BE2C (cell line): ENCODE measurements around the gene ARHGAP12.

Experiments used
- DNase-seq: peaks from one replicate; pipeline ENCODE4 v3.0.0-alpha.2; 2020
- H3K27me3 ChIP-seq: fragments of 250-450 bp; sonication (Bioruptor Pico); 2 replicates; pipeline ENCODE4 v1.5.1; 2020; ENCODE audit warnings: mild to moderate bottlenecking
- H3K36me3 ChIP-seq: fragments of 250-450 bp; sonication (Bioruptor Pico); 2 replicates; pipeline ENCODE4 v1.5.1; 2020; ENCODE audit warnings: mild to moderate bottlenecking
- H3K4me1 ChIP-seq: fragments of 250-450 bp; sonication (Bioruptor Pico); 2 replicates; pipeline ENCODE4 v1.5.1; 2020
- H3K4me3 ChIP-seq: 2 replicates; pipeline ENCODE4 v1.5.1; 2011; ENCODE audit warnings: low read depth, low read length
- H3K9me3 ChIP-seq: fragments of 250-450 bp; sonication (Bioruptor Pico); 2 replicates; pipeline ENCODE4 v1.5.1; 2020
- TF ChIP-seq, protein P1 (sequence below): IDR thresholded peaks from 2 replicates; pipeline ENCODE4 v1.5.1; 2012; ENCODE audit warnings: mild to moderate bottlenecking, low read depth, low read length

Gene ARHGAP12

DNA sequence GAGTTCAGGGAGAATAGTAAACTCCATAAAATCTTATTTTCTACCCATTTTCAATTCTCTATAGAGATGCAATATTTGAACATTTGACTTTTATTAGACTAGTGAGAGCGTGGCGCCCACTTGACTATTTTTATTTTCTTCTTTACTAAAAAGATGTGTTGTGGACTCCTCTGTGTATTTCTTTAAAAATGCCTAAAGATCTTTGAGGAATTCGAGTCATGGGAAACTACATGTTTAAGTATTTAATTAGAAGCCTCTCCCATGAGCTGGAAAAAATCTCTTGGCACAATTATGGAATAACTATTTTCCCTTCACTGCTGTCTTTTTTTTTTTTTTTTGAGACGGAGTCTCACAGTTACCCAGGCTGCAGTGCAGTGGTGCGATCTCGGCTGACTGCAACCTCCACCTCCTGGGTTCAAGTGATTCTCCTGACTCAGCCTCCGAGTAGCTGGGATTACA lies 124.2 kb downstream of the ARHGAP12 start:
- Histone ChIP-seq H3K4me1 (peaks cover 5% of the 10 kb centered on the region; the same call in 1 of the 2 replicates), H3K9me3 (no peaks in the 10 kb centered on the region), H3K36me3 (no peaks in the 10 kb centered on the region; the same call in 1 of the 2 replicates), H3K27me3 (no peaks in the 10 kb centered on the region), H3K4me3 (no peak overlapping the region)
- no peak for DNase-seq
- TF ChIP-seq, protein P1, sequence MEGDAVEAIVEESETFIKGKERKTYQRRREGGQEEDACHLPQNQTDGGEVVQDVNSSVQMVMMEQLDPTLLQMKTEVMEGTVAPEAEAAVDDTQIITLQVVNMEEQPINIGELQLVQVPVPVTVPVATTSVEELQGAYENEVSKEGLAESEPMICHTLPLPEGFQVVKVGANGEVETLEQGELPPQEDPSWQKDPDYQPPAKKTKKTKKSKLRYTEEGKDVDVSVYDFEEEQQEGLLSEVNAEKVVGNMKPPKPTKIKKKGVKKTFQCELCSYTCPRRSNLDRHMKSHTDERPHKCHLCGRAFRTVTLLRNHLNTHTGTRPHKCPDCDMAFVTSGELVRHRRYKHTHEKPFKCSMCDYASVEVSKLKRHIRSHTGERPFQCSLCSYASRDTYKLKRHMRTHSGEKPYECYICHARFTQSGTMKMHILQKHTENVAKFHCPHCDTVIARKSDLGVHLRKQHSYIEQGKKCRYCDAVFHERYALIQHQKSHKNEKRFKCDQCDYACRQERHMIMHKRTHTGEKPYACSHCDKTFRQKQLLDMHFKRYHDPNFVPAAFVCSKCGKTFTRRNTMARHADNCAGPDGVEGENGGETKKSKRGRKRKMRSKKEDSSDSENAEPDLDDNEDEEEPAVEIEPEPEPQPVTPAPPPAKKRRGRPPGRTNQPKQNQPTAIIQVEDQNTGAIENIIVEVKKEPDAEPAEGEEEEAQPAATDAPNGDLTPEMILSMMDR = no peak

DNA sequence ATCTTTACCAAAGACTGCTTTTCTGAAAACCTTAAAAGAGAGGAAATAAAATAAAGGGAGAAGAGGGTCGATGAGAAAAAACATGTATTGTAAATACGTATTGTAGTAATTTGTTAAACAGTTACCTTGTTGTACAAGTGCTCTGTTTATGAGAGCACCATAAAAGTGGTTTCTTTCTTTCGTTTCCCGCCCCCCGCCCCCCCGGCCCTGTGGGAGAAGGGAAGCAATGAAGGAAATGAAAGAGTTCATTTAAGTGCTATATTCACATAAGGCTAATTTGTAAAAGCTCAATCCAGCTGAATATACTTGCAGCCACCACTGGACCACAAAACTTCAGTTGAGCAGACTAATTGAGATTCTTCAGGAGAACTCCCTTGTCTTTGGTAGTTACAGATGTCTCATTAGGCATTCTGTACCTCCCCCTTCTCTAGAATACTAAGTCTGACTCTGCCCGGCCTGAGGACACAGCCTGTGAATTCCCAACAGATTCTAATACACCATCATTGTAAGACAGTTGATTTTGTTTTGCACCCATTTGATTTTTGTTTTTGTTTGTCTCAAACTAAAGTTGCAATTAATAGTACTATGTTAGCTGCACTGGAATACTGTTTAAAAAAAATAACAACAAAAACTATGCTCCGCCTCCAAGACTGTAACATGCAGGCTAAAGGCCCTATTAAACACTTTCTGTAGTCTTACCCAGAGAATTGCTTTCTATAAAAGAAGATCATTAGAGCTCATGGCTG lies 124.9 kb downstream of the ARHGAP12 start:
- Histone ChIP-seq H3K36me3 (no peaks in the 10 kb centered on the region; the same call in 1 of the 2 replicates), H3K4me1 (0 out of 2 replicates have a peak, but pooled peaks cover 3% of the 10 kb centered on the region), H3K4me3 (no peak overlapping the region), H3K27me3 (no peaks in the 10 kb centered on the region), H3K9me3 (no peaks in the 10 kb centered on the region)
- DNase-seq = no peak
- TF ChIP-seq, protein P1 = no peak

DNA sequence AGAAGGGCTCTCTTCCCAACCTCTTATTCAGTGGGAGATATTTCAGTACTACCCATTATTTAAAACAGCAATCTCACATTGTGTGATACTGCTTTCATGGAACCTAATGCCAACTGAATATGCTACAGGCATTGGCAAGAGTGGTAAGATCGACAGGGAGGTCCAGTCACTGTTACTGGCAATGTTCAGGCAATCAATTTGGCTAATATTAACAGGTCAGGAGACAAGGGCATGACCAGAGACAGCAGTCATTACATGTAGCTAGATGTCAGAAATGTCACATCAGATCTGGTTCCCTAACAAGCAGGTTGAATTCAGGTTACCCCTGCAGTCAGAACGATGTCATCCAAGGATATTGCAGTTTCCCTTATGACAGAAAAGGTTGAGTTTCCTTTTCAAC lies 129.4 kb downstream of the ARHGAP12 start:
- Histone ChIP-seq H3K9me3 (no peaks in the 10 kb centered on the region), H3K36me3 (no peaks in the 10 kb centered on the region), H3K4me3 (no peak overlapping the region), H3K27me3 (no peaks in the 10 kb centered on the region), H3K4me1 (no peaks in the 10 kb centered on the region)
- DNase-seq = no peak
- TF ChIP-seq, protein P1 = no peak

DNA sequence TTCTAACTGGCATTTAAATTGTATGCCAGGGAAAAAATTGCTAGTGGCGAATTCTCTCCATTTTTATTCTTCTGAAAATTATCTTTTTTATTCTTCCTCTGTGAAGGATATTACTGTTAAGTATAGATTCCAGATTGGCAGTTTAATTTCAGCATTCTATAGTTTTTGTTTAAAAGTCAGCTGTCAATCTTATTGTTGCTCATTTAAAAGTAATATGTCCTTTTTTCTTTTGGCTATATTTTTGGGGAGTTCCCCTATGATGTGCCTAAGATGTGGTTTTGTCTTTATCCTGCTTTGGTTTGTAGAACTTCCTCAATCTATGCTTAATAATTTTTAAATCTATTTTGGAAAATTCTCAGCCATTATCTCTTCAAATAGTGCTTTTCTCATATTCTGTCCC lies 135.9 kb downstream of the ARHGAP12 start:
- Histone ChIP-seq H3K4me1 (no peaks in the 10 kb centered on the region), H3K4me3 (no peak overlapping the region), H3K36me3 (no peaks in the 10 kb centered on the region), H3K9me3 (no peaks in the 10 kb centered on the region), H3K27me3 (no peaks in the 10 kb centered on the region)
- no peak for DNase-seq
- TF ChIP-seq, protein P1 = no peak

DNA sequence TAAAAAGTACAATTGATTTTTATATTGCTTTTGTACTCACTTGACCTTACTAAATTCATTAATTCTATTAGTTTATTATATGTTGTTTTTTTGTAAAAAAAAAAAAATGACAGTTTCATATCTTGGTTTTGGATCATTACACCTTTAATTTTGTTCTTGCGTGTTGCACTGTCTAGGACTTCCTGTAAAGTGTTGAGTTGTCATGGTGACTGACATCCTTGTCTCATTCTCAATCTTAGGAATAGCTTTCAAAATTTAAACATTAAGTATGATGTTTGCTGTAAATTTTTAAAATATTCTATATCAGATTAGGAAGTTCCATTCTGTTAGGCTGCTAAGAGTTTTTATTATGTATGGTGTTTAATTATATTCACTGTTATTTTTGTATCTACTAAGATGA lies 139.1 kb downstream of the ARHGAP12 start:
- Histone ChIP-seq H3K4me3 (no peak overlapping the region), H3K27me3 (no peaks in the 10 kb centered on the region), H3K9me3 (no peaks in the 10 kb centered on the region), H3K4me1 (no peaks in the 10 kb centered on the region), H3K36me3 (no peaks in the 10 kb centered on the region)
- DNase-seq = no peak
- TF ChIP-seq, protein P1 = no peak

DNA sequence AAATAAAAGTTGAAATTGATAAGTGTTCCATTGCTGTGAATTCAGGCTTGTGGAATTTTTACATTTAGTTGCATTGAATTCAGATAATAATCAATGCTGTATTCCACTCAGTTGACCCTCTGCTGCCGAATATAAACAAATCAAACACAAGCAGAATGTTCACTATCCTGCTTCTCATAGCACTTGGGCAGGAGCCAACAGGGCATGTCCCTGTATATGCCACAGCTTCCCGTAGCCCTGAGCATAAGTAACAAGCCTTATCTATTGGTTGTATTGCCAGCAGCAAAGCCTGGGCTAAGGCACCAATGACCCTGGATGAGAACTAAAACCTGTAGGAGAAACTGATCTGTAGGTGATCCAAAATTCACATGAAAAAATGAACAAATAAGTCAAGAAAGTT lies 145.9 kb downstream of the ARHGAP12 start:
- DNase-seq = peak; percentile 39
- no peak overlapping the region for H3K4me3 ChIP-seq
- TF ChIP-seq, protein P1 = no peak

More for the DNA sequence above, 145.9 kb downstream of the ARHGAP12 start:
- no peaks in the 10 kb centered on the region for H3K9me3 ChIP-seq
- peaks cover 15% of the 10 kb centered on the region for H3K4me1 ChIP-seq
- no peaks in the 10 kb centered on the region for H3K27me3 ChIP-seq
- H3K36me3 ChIP-seq = no peaks in the 10 kb centered on the region
